ENCODE measurements around the gene KRR1. TPM values are rescaled to one million over a fixed set of nuclear protein-coding genes. Genes with fewer than 3 reads are reported as not detected.
"Not testable (repeated sequence)": the region's sequence is repeated elsewhere in the genome, so short reads cannot be mapped to it uniquely, and the experiment has no call there.

The KRR1 gene
- total RNA-seq, 1 experiment from 2014 or later = 63.8 TPM

- Histone ChIP-seq H3K9me2 (replicated peaks; ENCODE audit: insufficient read depth, low read length) (no peaks in the 10 kb centered on the region), H3K36me3 (ENCODE audit: insufficient read depth, low read length) (no peaks in the 10 kb centered on the region; the same call in 1 of the 2 replicates), H3K27me3 (ENCODE audit: low read length) (no peaks in the 10 kb centered on the region)
These were observed 51.2 kb downstream of the KRR1 start for GRCh38 chr12:75460204-75460603.

GRCh38 chr12:75459755-75460154 is 51.7 kb downstream of the KRR1 start:
- H2AFZ ChIP-seq (ENCODE audit: low read length) = no peak overlapping the region
- DNase-seq = no peak
- H3K4me2 ChIP-seq (ENCODE audit: low read depth, low read length, poor library complexity, severe bottlenecking) = no peak overlapping the region
- no peaks in the 10 kb centered on the region for H3K79me2 ChIP-seq (ENCODE audit: low read length)
- no peak overlapping the region for H3K9ac ChIP-seq (ENCODE audit: low read length)
- H3K9me3 ChIP-seq (ENCODE audit: low read length) = no peaks in the 10 kb centered on the region; the same call in 1 of the 2 replicates
- H4K20me1 ChIP-seq (ENCODE audit: insufficient read depth, low read depth, low read length) = no peaks in the 10 kb centered on the region
- no peaks in the 10 kb centered on the region for H3K4me1 ChIP-seq (ENCODE audit: low read length)
- no peak overlapping the region for H3K4me3 ChIP-seq (ENCODE audit: low read length)
- no peaks in the 10 kb centered on the region for H3K27me3 ChIP-seq (ENCODE audit: low read length)
- H3K36me3 ChIP-seq (ENCODE audit: insufficient read depth, low read length) = no peaks in the 10 kb centered on the region; the same call in 1 of the 2 replicates
- H3K27ac ChIP-seq (ENCODE audit: low read length) = no peak overlapping the region
- H3K9me2 ChIP-seq (replicated peaks; ENCODE audit: insufficient read depth, low read length) = no peaks in the 10 kb centered on the region

More at GRCh38 chr12:75460204-75460603, 51.2 kb downstream of the KRR1 start:
- no peak for DNase-seq
- Histone ChIP-seq H3K79me2 (ENCODE audit: low read length) (no peaks in the 10 kb centered on the region), H2AFZ (ENCODE audit: low read length) (no peak overlapping the region), H3K9me3 (ENCODE audit: low read length) (no peaks in the 10 kb centered on the region; the same call in 1 of the 2 replicates), H3K4me1 (ENCODE audit: low read length) (no peaks in the 10 kb centered on the region), H3K4me3 (ENCODE audit: low read length) (no peak overlapping the region), H3K9ac (ENCODE audit: low read length) (no peak overlapping the region), H3K4me2 (ENCODE audit: low read depth, low read length, poor library complexity, severe bottlenecking) (no peak overlapping the region), H3K27ac (ENCODE audit: low read length) (no peak overlapping the region), H4K20me1 (ENCODE audit: insufficient read depth, low read depth, low read length) (no peaks in the 10 kb centered on the region)

DNA sequence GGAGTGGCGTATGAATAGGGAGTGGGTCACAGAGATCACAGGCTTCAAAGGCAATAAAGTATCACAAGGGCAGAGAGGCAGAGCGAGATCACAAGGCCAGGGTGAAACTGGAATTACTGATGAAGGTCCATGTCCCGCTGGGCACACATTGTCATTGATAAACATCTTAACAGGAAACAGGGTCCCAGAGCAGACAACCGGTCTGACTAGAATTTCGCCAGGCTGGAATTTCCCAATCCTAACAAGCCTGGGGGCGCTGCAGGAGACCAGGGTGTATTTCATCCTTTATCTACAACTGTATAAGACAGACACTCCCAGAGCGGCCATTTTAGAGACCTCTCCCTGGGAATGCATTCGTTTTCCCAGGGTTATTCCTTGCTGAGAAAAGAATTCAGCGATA is 53.5 kb downstream of the KRR1 start:
- H3K27ac ChIP-seq (ENCODE audit: low read length); H3K4me3 ChIP-seq (ENCODE audit: low read length); DNase-seq; H3K9me3 ChIP-seq (ENCODE audit: low read length); H3K4me1 ChIP-seq (ENCODE audit: low read length); H3K36me3 ChIP-seq (ENCODE audit: insufficient read depth, low read length); H3K27me3 ChIP-seq (ENCODE audit: low read length); H2AFZ ChIP-seq (ENCODE audit: low read length); H4K20me1 ChIP-seq (ENCODE audit: insufficient read depth, low read depth, low read length); H3K9me2 ChIP-seq (replicated peaks; ENCODE audit: insufficient read depth, low read length); H3K79me2 ChIP-seq (ENCODE audit: low read length); H3K4me2 ChIP-seq (ENCODE audit: low read depth, low read length, poor library complexity, severe bottlenecking); H3K9ac ChIP-seq (ENCODE audit: low read length): not testable (repeated sequence)

DNA sequence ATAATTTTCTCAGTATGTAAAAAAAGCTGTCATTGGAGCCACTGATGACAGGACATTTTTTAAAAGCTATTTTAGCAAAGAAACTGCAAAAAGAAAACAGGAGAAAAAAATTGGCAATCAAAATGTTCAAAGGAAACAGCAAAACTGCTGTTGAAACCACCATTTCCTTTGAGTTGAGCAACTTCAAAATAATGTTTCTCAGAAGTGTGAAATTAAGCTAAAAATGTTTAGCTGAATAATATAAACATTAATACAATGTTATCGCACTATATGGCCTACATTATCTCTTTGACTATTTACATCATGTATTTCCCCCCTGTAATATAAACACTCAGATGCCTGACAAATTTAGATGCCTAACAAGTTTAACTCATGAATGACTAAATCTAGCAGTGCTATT is 54.2 kb downstream of the KRR1 start:
- Histone ChIP-seq H3K79me2 (ENCODE audit: low read length) (no peaks in the 10 kb centered on the region), H3K9me2 (replicated peaks; ENCODE audit: insufficient read depth, low read length) (no peaks in the 10 kb centered on the region), H3K4me1 (ENCODE audit: low read length) (peaks cover 9% of the 10 kb centered on the region), H3K27ac (ENCODE audit: low read length) (no peak overlapping the region), H3K27me3 (ENCODE audit: low read length) (no peaks in the 10 kb centered on the region), H3K9ac (ENCODE audit: low read length) (no peak overlapping the region), H4K20me1 (ENCODE audit: insufficient read depth, low read depth, low read length) (no peaks in the 10 kb centered on the region), H3K4me2 (ENCODE audit: low read depth, low read length, poor library complexity, severe bottlenecking) (no peak overlapping the region), H3K36me3 (ENCODE audit: insufficient read depth, low read length) (no peaks in the 10 kb centered on the region; the same call in 1 of the 2 replicates), H3K4me3 (ENCODE audit: low read length) (no peak overlapping the region), H3K9me3 (ENCODE audit: low read length) (no peaks in the 10 kb centered on the region), H2AFZ (ENCODE audit: low read length) (no peak overlapping the region)
- no peak for DNase-seq

DNA sequence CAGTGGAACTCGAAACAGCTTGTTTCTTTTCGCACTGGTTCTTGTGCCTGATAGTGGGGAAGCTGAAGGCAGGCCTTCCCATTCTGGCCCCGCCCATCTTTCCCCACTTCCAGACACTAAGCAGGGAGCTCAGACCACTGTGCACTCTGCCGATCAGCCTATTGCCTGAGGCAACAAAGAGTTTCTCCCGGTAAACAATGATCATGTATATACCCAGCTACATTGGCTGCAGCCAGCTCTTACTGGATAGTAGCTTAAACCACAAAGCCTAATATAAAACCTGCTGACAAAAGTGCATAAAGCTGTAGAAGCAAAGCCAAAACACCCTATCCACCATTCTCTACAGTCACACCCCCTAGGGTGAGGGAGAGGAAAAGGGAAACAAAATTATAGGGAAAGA is 55.6 kb downstream of the KRR1 start:
- no peak overlapping the region for H3K4me2 ChIP-seq (ENCODE audit: low read depth, low read length, poor library complexity, severe bottlenecking)
- H3K9me2 ChIP-seq (replicated peaks; ENCODE audit: insufficient read depth, low read length) = no peaks in the 10 kb centered on the region
- H3K36me3 ChIP-seq (ENCODE audit: insufficient read depth, low read length) = no peaks in the 10 kb centered on the region; the same call in 1 of the 2 replicates
- no peak overlapping the region for H2AFZ ChIP-seq (ENCODE audit: low read length)
- no peak for DNase-seq
- H4K20me1 ChIP-seq (ENCODE audit: insufficient read depth, low read depth, low read length) = no peaks in the 10 kb centered on the region
- no peak overlapping the region for H3K27ac ChIP-seq (ENCODE audit: low read length)
- H3K4me3 ChIP-seq (ENCODE audit: low read length) = no peak overlapping the region
- H3K27me3 ChIP-seq (ENCODE audit: low read length) = no peaks in the 10 kb centered on the region
- no peak overlapping the region for H3K9ac ChIP-seq (ENCODE audit: low read length)
- no peaks in the 10 kb centered on the region for H3K79me2 ChIP-seq (ENCODE audit: low read length)
- H3K4me1 ChIP-seq (ENCODE audit: low read length) = peaks cover 9% of the 10 kb centered on the region
- H3K9me3 ChIP-seq (ENCODE audit: low read length) = no peaks in the 10 kb centered on the region

DNA sequence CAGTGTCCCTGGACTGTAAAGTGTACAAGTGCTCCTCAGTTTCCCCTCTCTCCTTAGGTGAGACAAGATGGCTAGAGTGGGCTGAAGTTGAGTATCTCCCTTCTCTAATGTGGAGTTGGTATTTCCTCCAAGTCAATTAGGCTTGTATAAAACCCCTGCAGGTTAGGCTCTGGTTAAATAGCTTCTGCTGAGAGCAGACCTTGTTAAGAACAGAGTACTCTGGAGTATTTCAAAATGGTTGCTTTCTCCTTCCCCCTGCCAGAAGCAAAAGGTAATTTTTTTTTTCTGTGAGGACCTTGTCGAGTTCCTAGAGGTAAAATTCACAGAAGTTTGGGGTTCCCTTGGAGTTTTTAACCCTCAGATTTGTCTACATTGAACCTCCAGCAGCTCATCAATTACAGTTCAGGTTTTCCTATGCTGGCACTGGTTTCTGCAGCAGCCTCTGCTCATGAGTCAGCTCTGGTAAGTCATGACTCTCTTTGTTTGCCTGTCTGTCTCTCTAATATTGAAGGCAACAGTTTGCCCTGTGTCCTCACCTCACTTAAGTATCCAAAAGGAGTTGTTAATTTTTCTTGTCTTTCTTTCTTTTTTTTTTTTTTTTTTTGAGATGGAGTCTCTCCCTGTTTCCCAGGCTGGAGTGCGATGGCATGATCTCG is 58.6 kb downstream of the KRR1 start:
- H3K9me3 ChIP-seq (ENCODE audit: low read length) = no peaks in the 10 kb centered on the region
- H4K20me1 ChIP-seq (ENCODE audit: insufficient read depth, low read depth, low read length) = no peaks in the 10 kb centered on the region
- no peaks in the 10 kb centered on the region for H3K79me2 ChIP-seq (ENCODE audit: low read length)
- H3K9me2 ChIP-seq (replicated peaks; ENCODE audit: insufficient read depth, low read length) = no peaks in the 10 kb centered on the region
- H3K27ac ChIP-seq (ENCODE audit: low read length) = no peak overlapping the region
- no peaks in the 10 kb centered on the region for H3K27me3 ChIP-seq (ENCODE audit: low read length)
- DNase-seq = no peak
- no peak overlapping the region for H2AFZ ChIP-seq (ENCODE audit: low read length)
- H3K9ac ChIP-seq (ENCODE audit: low read length) = no peak overlapping the region
- no peak overlapping the region for H3K4me3 ChIP-seq (ENCODE audit: low read length)
- H3K36me3 ChIP-seq (ENCODE audit: insufficient read depth, low read length) = no peaks in the 10 kb centered on the region
- no peak overlapping the region for H3K4me2 ChIP-seq (ENCODE audit: low read depth, low read length, poor library complexity, severe bottlenecking)
- peaks cover 9% of the 10 kb centered on the region for H3K4me1 ChIP-seq (ENCODE audit: low read length)

DNA sequence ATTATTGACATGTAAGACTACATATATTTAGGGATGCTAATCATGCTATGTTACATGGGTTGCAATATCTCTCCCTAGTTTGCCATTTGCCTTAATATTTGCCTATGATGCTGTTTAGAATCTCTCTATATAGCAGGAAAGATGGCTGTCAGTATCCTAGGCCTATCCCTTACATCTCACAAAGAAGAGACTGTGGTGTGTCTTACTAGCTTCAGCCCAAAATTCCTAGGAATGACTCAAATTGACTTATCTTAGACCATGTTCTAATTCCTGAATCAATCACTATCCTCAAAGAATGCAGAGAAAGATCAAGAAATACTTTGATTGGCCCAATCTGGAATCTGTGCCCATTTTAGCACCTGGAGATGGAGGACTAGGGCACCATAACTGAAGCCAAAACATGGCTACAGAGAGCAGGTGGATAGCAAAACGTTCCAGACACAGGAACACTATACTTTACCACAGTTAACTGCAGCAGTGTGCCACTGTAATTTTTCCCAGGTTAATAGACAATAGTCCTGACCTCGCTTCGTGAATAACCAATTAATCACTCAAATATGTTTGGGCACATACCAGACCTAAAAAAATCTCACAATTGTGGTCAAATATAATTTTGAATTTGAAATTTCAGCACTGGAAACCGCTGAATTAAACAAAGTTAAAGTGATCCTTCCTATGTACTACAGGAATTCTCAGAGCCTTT is 63.6 kb downstream of the KRR1 start:
- H3K27me3 ChIP-seq (ENCODE audit: low read length) = no peaks in the 10 kb centered on the region
- no peak overlapping the region for H3K27ac ChIP-seq (ENCODE audit: low read length)
- no peak overlapping the region for H3K4me2 ChIP-seq (ENCODE audit: low read depth, low read length, poor library complexity, severe bottlenecking)
- H3K4me3 ChIP-seq (ENCODE audit: low read length) = no peak overlapping the region
- no peaks in the 10 kb centered on the region for H3K4me1 ChIP-seq (ENCODE audit: low read length)
- no peak overlapping the region for H2AFZ ChIP-seq (ENCODE audit: low read length)
- no peaks in the 10 kb centered on the region for H3K79me2 ChIP-seq (ENCODE audit: low read length)
- no peaks in the 10 kb centered on the region for H3K36me3 ChIP-seq (ENCODE audit: insufficient read depth, low read length)
- H3K9ac ChIP-seq (ENCODE audit: low read length) = no peak overlapping the region
- no peaks in the 10 kb centered on the region for H3K9me3 ChIP-seq (ENCODE audit: low read length)
- H3K9me2 ChIP-seq (replicated peaks; ENCODE audit: insufficient read depth, low read length) = no peaks in the 10 kb centered on the region
- no peaks in the 10 kb centered on the region for H4K20me1 ChIP-seq (ENCODE audit: insufficient read depth, low read depth, low read length)
- no peak for DNase-seq

DNA sequence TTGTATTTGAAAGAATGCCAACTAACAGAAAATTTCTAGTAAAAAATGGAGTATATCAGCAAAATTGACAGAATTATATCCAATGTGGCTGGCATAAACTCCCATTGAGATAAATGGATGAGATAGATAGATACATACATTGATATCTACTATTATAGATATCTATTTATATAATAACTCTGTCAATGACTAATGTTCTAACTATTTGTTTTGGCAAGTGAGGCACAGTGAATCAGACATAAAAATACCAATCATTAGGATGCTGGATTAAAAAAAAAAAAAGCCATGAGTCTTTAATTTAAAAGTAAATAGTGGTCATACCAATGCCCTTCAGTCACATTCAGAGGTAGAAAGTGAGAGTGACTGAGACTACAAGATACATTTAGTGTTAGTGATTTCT is 64.6 kb downstream of the KRR1 start:
- H4K20me1 ChIP-seq (ENCODE audit: insufficient read depth, low read depth, low read length) = no peaks in the 10 kb centered on the region
- no peaks in the 10 kb centered on the region for H3K36me3 ChIP-seq (ENCODE audit: insufficient read depth, low read length)
- no peak for DNase-seq
- no peaks in the 10 kb centered on the region for H3K9me2 ChIP-seq (replicated peaks; ENCODE audit: insufficient read depth, low read length)
- no peak overlapping the region for H3K9ac ChIP-seq (ENCODE audit: low read length)
- H3K27ac ChIP-seq (ENCODE audit: low read length) = no peak overlapping the region
- H3K4me2 ChIP-seq (ENCODE audit: low read depth, low read length, poor library complexity, severe bottlenecking) = no peak overlapping the region
- no peak overlapping the region for H3K4me3 ChIP-seq (ENCODE audit: low read length)
- H2AFZ ChIP-seq (ENCODE audit: low read length) = no peak overlapping the region
- no peaks in the 10 kb centered on the region for H3K79me2 ChIP-seq (ENCODE audit: low read length)
- H3K27me3 ChIP-seq (ENCODE audit: low read length) = no peaks in the 10 kb centered on the region
- H3K9me3 ChIP-seq (ENCODE audit: low read length) = no peaks in the 10 kb centered on the region
- H3K4me1 ChIP-seq (ENCODE audit: low read length) = no peaks in the 10 kb centered on the region
